Measurements from ENCODE around the gene AHRR.

DNA sequence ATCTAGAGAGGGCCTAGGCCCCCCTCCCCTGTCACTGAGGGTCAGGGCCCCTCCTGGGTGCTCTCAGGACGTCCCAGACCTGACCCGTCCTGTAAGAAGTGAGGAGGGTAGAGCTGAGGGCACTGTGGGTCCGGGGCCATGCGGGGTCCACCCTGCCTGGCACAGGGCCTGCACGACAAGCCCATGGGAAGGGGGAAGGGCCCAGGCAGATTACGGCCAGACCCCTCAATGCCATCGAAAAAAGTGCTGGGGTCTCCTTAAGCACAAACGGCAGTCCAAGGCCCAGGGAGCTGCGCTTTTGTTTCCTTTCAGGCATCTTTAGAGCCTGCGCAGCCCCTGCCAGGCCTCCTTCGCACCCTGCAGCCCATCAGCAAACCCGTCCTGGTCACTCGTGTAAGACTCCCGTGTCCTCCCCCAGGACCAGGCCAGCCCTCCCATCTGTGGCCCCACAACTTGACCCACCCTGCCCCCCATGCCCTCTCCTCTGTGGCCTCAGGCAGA, 117.0 kb downstream of the AHRR start:
- TF ChIP-seq, protein P1, sequence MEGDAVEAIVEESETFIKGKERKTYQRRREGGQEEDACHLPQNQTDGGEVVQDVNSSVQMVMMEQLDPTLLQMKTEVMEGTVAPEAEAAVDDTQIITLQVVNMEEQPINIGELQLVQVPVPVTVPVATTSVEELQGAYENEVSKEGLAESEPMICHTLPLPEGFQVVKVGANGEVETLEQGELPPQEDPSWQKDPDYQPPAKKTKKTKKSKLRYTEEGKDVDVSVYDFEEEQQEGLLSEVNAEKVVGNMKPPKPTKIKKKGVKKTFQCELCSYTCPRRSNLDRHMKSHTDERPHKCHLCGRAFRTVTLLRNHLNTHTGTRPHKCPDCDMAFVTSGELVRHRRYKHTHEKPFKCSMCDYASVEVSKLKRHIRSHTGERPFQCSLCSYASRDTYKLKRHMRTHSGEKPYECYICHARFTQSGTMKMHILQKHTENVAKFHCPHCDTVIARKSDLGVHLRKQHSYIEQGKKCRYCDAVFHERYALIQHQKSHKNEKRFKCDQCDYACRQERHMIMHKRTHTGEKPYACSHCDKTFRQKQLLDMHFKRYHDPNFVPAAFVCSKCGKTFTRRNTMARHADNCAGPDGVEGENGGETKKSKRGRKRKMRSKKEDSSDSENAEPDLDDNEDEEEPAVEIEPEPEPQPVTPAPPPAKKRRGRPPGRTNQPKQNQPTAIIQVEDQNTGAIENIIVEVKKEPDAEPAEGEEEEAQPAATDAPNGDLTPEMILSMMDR (IDR thresholded peaks at IDR 0.05): no peak
- TF ChIP-seq POLR2A (IDR thresholded peaks at IDR 0.05) (no peak), POLR2AphosphoS5 (IDR thresholded peaks at IDR 0.05) (no peak), EP300 (IDR thresholded peaks at IDR 0.05) (no peak)

All from sigmoid colon (tissue), 4 donors.